ENCODE measurements around the gene NOTCH3. TPM values are rescaled to one million over a fixed set of nuclear protein-coding genes. Genes with fewer than 3 reads are reported as not detected.

NOTCH3 gene
- 131 TPM for polyA plus RNA-seq (ENCODE audit: insufficient read length)

DNA sequence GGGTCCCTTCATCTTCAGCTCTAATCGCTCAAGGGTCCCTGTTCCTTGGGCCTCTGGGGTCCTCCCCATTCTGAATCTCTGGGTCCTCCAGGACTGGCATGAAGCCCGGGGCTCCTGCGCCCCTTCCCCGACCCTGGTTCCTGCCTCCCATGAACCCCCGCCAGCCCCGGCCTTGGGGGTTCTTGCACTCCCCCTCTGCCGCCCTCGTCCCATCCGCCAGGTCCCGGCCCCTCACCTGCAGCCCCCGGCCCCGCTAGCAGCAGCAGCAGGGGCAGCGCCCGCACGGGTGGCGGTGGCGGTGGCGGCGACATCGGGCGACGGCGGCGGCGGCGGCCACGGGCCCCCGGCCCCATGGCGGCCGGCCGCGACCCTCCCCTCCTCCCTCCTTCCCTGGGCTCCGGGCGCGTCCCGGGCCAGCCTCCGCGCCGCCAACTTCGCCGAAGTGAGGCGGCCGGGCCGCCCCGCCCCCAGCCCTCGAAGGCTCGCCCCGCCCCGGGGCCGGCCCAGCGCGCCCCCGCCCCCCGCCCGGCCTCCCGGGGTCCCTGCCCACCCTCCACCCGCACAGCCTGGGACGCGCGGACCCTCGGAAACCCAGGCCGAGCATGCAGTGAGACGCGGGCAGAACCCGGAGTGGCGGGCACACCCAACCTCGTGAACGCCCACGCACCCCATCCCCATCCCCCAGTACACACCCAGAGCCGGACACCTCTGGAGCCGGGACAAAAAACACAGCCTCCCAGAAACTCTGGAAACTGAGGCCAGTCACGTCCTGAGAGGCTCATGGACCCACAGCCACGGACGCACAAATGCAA, at the start of gene NOTCH3:
TSS of gene NOTCH3 (minus strand) at position 443 of the 812 bp plus-strand sequence. CDS start at position 353, 90 bp downstream.
- DNase-seq (ENCODE audit: low read depth), result no peak

DNA sequence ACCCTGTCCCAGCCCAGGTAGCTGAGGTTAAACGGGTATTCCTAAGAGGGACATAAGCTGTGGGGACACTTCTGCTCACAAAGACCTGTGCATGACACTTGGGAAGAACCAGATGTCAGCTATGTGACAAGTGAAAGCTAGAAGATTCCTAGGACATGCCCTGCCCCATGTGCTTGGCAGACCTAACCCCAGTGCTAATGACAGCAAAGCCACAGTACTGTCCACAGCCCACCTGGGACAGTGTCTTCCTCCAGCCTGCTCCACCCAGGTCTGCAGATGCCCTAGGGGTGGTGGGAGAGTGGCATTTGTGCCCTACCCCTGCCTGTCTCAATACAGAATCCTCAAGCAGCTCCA, 49.8 kb upstream of the NOTCH3 start:
- no peak for DNase-seq (ENCODE audit: low read depth)

DNA sequence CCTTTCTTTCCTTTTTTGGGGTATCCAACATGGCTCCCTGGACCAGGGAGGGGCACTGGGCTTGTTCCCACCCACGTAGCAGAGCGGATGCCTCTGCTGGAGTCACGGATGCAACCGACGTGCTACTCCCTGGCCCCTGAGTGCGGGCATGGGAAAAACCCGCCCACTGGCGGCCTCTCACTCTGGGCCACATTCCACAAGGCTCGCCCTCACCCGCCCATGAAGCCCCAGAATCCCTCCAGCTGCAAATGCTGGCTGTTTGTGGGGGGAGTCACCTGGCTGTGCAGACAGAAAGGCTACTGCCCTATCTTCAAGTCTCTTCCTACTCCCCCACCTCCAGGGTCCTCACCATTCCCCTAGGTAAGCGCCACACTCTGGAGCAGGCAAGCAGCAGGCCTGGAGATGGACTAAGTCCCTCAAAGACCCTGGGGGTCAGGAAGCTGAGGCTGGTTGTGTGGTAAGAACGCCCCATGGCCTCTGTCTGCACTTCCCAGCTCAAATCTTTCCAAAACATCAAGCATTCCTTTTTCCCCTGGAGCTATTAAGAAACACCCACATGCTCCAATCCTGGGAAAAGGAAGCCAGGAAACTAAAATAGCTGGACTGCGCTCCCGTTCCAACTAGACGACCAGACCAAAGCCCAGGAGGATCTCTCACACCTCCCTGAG, 49.3 kb upstream of the NOTCH3 start:
- DNase-seq (ENCODE audit: low read depth), result no peak

DNA sequence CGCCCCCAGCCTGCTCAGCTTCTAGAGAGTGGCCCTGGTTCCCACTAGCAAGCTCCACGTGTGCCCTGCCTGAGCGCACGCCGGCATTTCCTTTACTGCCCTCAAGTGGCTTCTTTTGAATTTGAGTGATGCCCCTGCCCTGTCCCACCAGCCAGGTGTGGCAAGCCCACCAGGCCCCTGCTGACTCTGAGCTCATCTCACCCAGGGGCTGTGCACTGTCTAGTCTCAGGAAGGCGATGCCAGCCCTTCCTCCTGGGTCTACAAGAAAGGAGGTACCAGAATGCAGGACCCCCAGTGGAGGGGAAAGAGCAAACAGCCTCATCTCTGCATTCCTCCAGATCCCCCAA, 48.7 kb upstream of the NOTCH3 start:
- DNase-seq (ENCODE audit: low read depth), result no peak

DNA sequence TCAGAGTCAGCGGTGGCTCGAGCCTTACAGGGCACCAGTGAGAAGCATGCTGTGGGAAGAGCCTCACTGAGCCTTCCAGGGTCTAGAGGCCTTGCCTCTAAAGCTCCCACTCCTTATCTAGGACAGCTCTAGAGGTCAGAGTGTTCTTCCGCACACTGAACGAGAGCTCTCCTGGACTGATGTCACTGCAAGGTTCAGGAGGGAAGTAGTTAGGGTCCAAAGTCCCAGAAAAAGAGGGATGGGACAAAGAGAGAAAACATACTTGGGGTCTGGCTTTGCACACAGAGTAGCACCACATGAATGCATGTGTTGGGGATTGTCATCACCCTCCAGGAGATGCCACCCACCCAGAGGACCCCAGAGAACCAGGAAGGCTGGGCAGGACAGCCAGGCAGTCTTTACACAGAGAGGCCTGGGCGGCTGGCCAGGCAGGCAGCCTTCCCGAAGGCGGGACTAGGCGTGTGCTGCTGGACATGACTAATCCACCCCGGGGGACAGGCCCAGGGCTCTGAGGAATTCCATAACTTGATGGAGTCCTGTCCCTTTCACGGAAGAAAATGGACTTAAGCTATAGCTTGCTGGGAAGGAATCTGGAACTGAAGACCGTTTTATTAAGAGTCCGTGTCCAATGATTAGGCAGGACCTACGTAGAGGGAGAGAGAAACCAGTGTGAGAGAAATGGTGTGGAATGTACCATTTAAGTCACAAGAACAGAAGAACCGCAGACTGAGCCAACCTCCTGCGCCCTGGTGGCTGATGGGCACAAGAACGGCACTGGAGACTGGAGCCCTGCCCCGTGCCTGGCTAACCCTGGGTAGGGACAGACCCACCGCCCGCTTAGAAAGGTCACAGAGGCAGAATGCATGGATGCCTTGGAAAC, 48.1 kb upstream of the NOTCH3 start:
- DNase-seq (ENCODE audit: low read depth), result no peak

DNA sequence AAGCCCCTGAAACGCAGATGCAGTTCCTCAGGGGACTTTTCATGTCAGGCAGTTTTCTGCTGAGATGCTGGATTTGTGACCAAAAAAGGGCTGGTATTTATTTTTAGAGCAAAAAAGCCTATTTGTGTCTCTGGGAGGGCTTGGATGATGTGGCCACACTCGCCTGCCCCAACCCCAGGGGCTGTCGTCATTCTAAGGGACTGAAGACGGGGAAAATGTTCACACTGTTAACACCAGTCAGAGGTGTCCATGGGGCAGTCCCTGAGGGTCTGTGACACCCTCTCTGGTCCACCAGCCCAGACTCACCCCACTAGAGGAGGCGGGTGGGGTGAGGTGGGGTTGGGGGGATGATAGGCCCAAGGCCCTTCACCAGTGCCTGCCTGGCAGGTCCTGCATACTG, 47.3 kb upstream of the NOTCH3 start:
- no peak for DNase-seq (ENCODE audit: low read depth)

DNA sequence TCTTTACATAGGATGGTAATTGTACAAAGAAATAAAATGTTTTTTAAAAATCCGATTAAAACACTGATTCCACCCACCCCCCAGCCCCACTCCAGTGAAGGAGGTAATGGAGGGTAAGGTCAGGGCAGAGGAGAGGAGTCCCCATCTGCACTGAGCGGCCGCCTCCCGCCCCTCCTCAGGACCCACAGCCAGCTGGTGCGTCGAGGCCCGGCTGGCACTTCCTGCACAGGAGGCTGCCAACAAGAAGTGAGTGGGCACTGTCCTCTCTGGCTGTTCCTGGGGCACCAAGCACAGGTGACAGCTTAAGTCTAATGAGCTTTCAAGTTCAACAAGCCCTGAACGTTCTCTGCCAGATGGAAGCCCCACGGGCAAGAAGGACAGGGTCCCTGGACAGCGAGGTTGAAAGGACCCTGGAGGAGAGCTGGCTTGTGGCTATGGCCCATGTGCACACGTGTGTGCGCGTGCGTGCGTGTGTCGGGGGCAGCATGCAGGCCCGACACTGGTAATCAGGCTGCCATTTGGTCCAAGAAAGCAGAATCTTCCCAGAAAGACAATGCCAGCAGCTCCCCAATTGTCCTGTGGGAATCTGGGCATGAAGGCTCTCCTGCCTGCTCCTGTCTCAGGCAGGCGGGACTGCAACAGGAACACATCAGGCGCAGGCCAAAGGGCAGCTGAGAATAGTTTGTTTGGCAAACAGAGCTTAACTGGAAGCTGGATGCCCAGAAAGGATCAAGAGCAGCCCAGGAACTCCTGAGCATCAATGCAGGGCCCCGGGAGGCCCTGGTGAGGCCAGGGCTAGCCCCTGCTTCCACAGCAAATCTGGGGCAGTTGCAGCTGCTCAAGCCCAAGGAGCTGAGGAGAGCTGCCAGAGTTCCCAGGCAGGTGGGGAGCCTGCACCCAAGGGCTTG, 46.6 kb upstream of the NOTCH3 start:
- DNase-seq (ENCODE audit: low read depth), result no peak

DNA sequence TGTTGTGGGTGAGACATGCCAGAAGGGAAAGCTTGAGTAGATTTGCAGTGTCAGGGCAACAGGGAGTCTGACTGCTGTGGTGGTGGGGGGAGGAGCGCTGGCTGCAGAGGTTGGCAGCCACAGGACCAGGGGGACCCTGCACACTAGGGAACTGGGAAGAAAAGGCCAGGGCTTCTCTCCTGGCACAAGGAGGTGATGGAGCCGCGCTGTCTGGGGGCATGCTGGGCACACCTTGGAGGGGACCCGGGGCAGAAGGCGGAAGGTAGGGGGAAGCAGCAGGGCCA, 45.3 kb upstream of the NOTCH3 start:
- DNase-seq (ENCODE audit: low read depth), result no peak

DNA sequence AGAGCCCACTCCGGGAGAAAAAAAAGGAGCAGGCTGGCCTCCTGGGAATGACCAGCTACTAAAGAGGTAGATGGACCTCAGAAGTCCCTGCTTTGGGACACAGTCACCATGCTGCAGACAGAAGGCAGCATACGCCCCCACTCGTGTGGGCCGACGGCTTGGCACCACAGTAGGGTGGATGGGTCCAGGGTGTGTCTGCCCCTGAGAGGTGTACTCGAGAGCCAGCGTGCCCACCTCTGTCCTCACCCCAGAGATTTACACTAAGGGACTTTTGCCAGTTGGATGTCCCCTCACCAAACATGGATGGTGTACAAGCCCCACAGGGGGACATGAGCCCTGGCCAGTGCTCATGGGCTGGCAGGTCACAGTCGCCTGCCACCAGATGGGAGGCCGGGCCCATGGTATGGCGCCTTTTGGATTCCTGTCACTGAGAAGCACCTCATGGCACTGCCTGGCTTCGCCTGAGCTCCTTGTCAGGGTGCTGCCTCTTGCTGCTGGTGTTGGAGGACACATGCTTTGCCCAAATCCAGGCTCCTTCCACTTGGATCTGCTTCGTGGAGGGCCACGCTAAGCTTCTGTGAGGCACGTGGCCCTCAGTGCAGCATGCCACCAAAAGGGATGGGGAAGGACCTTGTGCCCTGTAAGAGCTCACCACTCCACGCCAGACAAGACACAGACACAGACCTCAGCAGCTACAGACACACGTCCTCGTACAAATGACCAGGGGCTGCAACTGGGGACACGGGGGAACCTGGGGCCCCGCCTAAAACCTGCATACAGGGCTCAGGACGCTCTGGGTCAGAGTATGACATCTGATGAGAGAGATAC, 44.8 kb upstream of the NOTCH3 start:
- no peak for DNase-seq (ENCODE audit: low read depth)

DNA sequence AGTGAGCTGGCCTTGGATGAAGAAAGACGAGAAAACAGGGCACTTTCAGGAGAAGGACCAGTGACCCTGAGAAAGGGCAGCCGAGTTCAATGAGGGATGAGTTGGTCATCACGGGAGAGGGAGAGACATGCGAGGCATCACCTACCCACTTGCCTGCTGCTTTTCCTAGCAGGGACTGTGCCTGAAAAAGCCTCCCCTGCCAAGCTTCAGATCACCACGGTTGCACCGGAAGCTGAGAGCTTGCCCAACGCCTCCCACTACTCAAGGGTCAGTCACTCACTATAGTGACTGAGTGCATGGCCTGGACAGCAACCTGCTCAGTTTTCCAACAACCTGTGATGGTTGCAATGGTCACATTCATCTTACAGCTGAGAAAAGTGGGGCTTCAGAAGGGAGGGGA, 44.0 kb upstream of the NOTCH3 start:
- no peak for DNase-seq (ENCODE audit: low read depth)

DNA sequence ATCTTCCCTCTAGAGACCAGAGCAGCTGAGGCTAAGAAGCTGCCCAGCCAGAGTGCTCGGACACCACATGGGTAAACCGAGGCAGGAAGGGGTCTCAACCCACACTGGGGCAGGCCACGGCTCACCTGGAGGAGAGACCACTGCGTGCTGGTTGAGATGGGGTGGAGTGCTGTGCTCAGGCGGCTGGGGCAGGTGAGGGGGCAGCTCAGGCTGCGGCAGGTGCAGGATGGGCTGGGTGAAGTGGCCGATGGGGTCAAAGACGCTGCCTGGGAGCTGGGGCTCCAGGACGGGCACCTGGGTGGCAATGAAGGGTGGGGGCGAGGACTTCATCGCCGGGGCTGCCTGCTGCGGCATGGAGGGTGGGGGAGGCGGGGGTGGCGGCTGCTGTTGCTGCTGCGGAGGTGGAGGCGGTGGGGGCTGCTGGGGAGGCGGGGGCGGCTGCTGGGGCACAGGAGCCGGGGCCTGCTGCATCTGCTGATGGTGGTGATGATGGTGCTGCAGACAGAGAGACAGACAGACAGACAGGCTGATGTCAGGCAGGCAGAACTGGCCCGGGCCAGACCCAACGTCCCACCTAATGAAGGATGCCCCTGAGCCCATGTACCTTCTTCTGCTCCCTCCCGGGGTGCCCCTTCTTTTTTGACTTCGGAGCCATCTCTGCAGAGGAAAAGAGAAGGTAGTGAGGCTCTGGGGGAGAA, 43.5 kb upstream of the NOTCH3 start:
- no peak for DNase-seq (ENCODE audit: low read depth)

DNA sequence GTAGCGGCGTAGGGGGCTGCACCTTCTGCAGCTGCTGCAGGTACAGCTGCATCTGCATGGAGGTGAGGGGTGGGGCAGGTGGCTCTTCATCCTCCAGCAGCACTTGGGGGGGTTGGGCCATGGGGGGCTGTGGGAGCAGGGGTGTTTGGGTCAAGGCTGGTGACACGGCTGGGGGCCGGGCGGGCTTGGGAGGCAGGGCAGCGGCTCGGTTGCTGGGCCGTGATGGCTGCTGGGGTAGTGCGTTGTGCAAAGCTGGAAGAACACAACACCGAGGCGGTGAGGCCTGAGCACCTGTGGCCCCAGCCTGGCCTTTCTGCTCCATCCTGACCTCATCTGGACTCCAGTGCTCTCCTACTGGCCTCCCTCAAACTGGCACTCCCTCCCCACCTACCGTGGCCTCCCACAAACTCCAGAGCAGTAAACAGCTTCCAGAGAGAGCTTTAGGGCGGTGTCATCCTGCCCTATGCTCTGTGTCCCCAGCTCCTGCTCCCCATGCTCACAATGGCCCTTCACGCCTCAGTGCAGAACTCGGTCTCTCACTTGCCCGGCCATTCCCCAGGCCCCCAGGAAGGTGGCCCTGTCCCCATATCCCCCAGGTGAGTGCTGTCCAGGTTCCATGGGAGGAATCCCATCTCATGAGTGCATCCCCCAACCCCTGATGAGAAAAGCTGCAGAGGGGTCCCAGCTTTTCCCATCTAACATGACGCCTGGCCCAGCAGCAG, 42.6 kb upstream of the NOTCH3 start:
- DNase-seq (ENCODE audit: low read depth), result no peak

DNA sequence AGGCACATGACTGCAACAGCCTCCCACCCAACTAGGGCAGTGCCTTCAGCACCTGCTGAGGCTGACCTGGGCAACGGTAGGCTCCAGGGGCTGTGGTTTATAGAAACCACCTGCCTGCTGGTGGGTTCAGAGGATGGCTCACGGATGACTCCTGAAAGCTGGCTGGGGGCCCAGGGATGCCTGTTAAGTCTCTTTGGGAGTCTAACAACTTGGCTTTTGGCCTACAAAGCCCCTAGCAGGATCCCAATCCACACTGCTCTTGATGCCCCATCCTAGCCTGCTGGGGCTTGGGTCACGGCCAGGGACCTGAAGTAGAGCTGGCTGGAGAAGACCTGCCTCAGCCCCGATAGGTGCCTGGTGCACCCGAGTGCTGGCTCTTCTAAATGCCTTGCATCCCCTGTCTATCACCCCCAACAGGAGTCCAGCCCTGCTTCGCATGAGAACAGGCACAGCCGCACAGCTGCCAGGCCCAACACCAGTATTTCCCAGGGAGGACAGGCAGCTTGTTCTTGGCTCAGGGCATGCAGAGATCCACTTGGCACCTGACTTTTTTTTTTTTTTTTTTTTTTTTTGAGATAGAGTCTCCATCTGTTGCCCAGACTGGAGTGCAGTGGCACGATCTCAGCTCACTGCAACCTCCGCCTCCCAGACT, 40.6 kb upstream of the NOTCH3 start:
- DNase-seq (ENCODE audit: low read depth), result no peak

DNA sequence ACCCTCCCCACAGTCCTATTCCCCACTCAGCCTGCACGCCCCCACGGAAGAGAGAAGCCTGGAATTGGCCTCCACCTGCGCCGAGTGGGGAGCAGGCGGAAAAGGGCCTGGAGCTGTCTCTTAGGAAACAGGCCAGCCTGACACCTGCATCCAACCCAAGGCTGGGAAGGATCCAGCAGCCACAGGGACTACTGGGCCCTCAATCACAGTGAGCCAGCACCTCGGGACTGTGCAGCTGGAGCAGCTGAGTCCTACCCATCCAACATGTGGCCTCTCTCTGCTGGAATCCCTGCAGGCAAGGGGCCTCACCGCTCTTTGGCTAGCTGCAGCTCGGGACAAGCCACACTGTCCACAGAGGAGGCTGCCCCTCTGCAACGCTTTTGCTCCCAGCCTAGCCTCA, 39.7 kb upstream of the NOTCH3 start:
- DNase-seq (ENCODE audit: low read depth), result no peak

DNA sequence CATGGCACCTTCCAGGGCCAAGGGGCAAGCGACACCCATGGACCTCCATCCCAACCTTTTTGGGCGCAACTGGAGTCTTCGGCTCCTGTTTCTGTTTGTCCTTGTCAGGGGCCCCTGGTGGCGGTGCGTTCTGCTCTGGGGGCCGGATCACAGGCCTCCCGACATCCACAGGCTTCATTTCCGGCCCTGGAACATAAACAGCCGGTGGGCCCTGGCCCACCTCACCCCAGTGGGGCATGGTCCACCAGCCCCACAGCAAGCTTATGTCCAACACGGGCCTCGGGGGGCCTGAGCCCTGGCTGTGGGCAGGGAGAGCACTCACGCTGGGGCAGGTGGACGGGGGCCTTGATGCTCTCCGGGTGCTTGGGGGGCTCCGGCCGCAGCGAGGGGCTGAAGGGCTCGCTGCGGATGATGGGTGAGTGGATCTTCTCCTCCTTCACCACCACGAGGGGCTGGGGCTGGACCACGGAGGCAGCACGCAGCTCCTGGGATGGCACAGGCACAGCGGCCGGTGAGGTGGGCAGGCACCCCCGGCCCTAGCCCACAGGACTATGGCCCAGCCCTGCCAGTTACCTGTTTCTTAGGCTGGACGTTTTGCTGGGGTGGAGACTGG, 38.6 kb upstream of the NOTCH3 start:
- DNase-seq (ENCODE audit: low read depth), result no peak

DNA sequence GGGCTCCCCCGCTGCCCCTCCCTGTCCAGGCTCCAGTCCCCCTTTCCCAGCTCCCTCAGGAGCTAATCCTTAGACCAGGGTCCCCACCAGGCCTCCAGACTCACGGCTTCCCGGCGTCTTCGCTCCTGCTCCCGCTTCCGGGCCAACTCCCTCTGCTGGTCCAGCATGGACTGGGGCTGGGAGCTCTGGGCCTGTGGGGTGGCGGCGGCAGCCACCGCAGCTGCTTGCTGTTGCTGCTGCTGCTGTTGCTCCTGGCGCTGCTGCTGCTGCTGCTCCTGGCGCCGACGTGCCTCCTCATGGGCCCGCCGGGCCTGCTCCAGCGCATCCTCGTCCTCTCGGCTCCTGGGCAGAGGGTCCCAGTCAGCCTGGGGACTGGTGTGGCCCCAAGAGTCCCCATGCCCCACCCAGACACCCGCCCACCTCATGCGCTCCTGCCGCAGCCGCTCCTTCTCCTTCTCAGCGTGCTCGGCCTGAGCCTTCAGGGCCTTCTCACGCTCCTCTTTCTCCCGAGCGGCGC, 37.9 kb upstream of the NOTCH3 start:
- no peak for DNase-seq (ENCODE audit: low read depth)

DNA sequence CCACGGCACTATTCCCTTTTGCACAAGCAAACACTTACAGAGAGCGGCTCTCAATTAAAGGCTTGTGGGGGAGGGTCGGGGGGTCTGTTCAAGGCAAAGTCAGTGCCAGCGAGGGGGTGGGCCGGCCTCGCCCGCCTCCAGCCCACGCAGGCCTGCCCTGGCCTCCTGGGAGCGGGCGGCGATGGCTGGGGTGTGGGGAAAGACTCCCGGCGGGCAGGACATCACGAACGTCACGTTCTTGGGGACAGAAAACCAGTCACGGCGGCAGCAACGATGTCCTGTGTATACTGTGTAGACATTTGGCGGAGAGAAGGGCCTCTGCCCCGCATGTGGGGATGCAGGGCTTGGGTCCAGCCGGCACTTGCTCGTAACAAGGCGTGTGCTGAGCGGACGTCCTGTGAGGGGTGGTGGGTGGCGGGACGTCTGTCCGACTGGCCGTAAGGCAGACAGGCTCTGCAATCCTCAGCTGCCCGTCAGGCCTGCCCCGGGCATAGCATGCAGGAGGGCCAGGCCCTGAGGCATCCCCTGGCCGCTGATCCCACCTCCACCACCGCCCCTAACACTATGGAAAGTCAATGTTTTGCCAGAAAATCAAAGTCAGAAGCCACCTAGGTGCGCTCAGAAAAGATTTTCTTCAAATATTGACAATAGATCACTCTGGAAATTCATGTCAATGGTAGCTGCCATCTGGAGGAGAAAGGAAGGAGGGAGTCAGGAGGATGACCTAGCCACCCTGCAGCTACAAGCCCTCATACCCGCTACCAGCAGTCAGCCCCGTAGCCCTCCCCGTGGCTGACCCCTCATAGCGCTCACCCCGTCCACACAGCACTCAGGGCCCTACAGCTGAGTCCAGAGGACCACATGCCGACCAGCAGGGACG, 37.2 kb upstream of the NOTCH3 start:
- no peak for DNase-seq (ENCODE audit: low read depth)

All from forelimb muscle (tissue), 1 donor.